GM21515 (cell line): ENCODE measurements around the gene SDF2.
"Not testable (repeated sequence)": the region's sequence is repeated elsewhere in the genome, so short reads cannot be mapped to it uniquely, and the experiment has no call there.

Experiments used
- ATAC-seq: cut with Tn5 transposase; IDR thresholded peaks from one replicate; pipeline ENCODE4 v1.9.1; 2021; ENCODE audit not compliant: unreplicated experiment

The SDF2 gene

DNA sequence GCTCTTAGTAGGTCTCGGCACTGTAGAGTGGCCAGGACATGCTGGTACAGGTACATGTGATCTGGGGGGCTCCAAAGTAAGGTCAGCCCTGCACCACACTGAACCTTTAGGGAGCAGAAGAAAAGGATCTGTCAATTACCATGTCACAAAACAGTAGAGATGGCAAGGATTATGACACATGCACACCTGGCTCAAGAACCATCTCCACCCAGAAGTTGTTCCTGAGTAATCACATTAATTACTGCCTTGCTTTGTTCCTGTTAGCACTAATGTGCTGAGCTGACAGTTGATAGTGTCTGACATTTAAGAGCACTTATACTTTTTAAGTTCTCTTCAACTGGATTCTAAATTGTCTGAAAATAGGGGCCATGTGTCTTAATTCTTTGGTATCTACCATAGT lies 26.2 kb downstream of the SDF2 start:
- ATAC-seq: no peak

DNA sequence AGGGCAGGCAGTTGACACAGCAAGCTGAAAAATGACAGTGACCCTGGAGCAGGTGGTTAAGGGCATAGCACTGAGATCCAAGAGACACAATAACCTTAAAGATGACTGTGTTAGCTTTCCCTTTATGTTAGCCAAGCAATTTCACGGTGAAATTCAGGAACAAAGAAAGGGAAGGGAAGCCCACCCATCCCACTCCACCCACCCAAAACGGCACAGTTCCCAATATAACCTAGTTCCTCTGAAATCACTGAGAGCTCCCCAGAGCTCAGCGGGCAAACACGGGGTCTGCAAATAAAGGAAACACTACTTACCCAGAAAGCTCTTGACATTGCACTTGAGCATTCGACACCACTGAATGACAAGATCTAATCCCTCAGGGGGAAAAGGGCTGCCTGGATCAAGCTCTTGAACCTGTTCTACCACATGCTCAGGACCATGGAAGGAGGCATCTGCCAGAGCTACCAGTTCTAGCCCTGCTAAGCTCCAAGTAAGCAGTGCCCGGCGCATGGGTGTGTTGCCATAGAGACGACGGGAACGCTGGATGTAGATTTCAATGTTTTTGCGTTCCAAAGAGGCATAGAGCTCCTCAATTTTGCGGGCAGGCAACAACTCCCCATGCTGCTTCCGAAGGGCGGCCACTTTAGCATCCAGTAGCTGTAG lies 27.4 kb downstream of the SDF2 start:
- no peak for ATAC-seq

DNA sequence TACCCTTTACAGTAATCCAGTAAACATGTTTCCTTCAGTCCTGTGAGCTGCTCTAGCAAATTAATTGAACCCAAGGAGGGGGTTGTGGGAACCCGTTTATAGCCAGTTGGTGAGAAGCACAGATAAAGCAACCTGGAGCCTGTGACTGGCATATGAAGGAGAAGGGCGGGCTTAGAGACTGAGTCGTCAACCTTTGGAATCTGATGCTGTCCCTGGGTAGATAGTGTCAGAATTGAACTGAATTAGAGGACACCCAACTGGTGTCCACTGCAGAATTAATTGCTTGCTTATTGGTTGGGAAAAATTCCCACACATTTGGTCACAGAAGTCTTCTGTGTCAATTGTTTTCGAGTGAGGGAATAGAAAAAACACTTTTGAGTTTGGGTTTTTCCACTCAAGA lies 34.9 kb downstream of the SDF2 start:
- no peak for ATAC-seq

DNA sequence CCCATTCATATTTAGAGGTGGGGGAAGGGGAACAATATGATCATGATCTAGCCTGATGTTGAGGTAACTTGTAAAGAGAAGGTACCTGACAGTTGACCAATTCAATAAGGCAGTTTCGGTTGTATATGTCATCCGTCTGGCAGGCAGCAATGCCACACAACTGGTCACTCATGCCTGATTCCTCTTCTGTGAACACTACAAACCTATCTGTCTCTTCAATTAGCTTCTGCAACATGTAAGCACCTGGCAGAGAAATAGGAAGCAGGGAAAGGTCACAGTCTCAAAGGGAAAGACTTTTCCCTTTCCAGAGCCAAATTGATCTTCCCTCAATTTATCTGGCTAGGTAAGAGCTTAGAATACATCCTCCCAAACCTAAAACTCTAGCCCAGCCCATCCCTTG lies 37.6 kb downstream of the SDF2 start:
- ATAC-seq: no peak

DNA sequence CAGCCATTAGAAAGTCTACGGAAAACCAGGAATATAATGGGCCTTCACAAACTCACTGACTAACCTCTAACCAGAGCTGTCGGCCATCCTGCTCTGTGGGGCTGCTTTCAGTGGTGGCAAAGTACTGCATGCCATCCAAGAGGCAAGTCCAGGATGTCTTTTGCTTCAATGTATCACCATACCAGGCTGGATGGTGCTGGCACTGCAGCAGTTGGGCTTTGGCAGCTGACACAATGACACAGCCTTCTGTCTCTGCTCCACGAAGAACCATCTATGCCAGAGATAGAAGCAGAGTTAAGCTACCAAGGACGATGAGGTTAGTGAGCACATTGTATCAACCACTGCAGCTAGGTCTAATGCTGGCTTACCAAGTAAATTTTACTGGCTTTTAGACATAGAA lies 38.0 kb downstream of the SDF2 start:
- no peak for ATAC-seq

DNA sequence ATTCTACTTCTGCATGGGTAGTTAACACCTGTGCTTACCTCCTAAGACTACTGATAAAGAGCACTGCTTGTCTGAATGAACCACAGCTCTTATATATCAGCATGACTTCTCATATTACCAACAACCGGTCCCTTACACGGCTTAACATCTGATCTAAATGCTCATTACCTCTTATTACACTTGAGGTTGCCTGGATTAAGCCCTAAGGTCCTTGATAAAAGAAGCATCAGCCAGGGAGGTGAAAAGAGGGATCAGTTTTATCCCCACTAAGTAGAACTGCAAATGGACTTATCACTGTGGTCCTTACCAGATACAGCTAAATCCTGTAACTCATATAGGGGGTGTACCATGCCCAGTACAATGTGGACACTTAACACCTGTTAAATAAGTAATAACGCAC lies 39.5 kb downstream of the SDF2 start:
- ATAC-seq: no peak

DNA sequence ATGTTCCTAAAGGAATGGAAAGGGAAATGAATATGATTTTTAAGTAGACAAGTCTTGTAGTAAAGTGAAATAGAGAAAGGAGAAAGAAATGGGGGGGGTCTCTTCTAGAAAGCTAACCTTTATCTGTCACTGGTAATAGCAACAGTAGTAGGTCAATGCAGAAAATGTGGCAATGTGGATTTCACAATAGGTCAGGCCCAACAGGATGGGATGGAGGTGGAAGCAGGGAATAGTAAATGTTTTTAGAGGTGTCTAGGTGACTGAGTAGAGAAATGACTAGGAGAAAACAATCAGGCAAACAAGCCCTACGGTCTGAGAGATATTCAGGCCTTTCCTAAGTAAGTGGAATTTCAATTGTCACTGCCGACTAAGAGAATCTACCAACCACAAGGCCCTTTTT lies 41.7 kb downstream of the SDF2 start:
- no peak for ATAC-seq

DNA sequence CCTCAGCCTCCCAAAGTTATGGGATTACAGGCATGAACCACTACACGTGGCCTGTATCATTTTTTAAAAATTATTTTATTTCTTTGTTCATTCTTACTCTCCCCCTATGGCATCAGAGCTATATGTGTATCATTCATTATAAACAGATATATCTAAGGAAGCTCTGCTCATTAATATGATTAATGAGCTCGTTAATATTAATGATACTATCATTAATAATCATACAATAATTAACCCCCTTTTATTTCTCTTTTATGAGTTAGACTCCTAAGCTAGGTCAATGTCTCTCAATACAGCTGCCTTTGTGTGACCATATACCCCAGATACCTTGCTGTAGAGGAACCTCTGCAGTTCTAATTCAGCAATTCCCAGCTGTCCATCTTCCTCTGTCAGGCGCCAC lies 43.2 kb downstream of the SDF2 start:
- no peak for ATAC-seq

DNA sequence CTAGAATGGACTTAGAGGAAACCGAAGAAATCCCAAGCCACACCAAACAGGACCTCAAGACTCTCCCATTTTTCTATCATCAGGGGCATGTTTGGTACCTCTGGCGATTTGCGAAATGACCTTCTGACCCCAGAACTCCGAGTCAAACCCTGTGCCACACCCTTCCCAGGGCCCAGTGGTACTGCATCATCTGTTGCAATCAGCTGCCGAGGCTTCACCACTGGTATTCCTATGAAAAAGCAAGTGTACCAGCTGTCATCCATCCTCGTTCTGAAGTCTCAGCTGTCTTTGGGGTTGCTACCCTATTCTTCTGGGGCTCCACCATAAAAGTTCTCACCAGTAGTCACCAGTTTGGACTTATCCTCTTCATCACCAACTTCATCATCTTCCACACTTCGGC lies 45.4 kb downstream of the SDF2 start:
- no peak for ATAC-seq

DNA sequence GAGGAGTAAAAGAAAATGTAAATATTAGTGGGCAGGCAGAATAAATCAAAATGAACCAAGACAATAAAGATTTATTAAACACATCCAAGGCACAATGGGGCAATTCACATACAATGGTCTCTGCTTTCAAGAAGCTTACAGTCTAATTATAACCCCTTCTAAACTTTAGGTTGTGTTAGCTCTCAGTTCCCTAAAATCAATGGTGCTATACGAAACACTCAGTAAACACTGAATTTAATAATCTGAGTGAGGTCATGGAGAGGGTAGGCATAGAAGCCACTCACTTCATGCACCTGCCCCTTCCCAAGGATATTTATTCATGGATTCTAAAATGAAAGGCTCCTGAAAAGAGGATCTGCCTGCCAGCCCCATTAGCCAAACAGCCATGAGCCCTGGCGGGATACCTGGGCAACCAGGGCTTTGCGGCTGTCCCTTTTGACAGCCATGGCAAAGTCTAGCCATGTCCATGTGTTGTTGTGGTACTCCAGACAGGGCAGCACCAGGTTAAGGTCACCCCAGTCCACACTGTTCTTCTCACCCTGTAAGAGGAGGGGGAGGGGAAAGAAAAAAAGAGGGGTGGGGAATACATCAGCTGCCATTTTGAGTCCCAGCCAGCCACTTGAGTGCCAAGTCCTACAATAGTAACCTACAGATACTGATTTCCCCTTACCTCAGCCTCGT lies 46.3 kb downstream of the SDF2 start:
- no peak for ATAC-seq

DNA sequence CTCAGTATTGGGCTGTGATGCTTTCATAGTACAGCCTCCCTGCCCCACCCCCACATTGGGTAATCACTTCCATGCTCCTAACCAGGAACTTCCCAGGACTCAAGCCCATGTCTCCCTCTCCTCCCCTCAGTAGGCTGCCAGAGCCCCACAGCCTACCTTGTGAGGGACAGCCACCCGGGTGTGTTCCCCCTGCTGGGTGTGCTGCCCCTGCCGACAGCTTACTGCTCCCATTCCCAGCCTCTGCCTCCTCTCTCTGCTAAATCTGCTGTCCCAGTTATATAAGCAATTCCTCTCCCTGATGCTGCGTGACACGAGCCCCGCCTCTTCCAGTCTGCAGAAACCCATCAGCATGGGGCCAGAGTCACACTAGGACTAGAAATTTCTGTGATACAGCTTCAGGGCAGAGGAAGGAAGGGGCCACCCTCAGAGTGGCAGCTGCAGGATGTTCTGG lies 47.8 kb downstream of the SDF2 start, which contains the start of gene RSKR:
Gene RSKR, minus strand, starts transcription at position 255 of the 451 bp plus-strand sequence. Its CDS starts 24 bp downstream, at position 231.
- no peak for ATAC-seq

DNA sequence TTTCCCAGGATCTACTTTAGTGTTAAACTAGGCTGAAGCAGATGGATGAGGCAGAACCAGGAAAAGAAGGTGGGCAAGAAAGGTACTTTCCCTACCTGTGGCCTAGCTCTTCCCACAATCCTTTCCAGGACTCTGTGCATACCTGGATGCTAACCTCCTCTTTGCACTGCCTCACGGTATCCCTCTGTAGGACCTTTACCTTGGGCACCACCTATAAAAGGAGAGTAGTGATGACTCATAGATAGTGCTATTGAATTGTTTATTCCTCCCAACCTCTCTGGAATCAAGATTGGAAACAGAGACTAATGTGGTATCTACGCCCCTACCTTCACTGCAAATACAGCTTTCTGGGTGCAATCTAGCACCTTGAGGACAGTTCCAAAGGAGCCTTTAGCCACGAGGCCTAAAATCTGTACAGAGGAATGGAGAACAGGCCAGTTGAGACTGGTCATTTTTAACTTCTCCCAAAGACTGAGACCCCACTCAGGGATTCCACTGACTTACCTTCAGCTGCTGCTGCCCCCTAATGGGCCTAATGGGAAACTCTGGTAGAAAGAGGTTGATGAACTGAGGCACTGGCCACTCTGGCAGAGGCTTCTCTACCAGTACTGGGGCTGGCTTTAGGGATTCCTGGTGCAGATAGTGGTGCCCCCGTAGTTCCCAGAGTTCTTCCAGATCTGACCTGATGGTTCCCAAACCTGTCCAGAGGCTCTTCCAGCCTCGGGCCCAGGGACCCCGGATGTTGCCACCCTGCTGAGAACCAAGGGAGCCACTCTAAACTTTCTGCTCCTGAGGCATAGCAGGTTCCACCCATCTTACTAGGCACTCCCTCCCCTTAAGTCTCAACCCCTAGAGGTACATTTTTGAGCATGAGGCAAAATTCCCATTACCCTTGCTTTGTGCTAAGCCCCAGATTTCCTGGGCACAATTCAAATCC lies 48.5 kb downstream of the SDF2 start:
- no peak for ATAC-seq

DNA sequence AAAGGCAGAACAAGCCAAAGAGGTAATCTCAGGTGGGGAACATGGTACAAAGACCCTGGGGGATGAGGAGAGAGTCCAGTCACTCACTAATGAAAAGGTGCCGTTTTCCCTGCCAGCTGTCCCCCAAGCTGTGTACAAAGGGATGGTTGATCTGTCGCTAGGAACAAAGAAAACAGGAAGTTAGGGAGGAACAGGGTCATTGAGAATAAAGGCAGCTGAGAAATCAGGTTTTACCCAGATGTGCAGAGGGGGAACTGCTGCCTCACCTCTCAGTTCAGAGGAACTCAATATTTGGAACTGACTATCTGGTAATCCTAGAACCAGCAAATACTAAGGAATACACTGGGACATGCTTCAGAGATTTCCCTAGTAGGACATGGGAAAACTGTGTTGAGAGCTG lies 49.2 kb downstream of the SDF2 start:
- no peak for ATAC-seq

DNA sequence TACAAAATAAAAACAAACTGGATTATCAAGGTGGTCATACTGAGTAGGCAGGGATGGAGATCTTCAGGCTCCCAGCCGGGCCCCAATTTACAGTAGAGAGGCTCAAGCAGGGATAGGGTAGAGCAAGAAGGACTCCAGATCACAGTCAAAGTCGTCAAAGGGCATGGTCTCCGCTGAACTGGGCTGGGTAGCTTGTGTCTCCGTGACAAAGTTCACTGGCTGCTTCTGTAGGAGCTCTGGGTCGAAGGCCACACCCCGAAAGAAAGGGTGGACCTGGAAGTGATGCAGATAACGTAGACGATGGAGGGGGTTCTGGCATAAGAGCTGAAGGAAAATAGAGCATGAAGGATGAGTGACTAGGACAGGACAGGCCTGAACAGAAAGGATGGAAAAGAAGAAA lies 51.3 kb downstream of the SDF2 start:
- ATAC-seq: no peak

DNA sequence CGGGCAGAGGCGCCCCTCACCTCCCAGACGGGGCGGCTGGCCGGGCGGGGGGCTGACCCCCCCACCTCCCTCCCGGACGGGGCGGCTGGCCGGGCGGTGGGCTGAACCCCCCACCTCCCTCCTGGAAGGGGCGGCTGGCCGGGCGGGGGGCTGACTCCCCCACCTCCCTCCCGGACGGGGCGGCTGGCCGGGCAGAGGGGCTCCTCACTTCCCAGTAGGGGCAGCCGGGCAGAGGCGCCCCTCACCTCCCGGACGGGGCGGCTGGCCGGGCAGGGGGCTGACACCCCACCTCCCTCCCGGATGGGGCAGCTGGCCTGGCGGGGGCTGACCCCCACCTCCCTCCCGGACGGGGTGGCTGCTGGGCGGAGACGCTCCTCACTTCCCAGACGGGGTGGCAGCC lies 57.7 kb downstream of the SDF2 start:
- not testable (repeated sequence) for ATAC-seq

DNA sequence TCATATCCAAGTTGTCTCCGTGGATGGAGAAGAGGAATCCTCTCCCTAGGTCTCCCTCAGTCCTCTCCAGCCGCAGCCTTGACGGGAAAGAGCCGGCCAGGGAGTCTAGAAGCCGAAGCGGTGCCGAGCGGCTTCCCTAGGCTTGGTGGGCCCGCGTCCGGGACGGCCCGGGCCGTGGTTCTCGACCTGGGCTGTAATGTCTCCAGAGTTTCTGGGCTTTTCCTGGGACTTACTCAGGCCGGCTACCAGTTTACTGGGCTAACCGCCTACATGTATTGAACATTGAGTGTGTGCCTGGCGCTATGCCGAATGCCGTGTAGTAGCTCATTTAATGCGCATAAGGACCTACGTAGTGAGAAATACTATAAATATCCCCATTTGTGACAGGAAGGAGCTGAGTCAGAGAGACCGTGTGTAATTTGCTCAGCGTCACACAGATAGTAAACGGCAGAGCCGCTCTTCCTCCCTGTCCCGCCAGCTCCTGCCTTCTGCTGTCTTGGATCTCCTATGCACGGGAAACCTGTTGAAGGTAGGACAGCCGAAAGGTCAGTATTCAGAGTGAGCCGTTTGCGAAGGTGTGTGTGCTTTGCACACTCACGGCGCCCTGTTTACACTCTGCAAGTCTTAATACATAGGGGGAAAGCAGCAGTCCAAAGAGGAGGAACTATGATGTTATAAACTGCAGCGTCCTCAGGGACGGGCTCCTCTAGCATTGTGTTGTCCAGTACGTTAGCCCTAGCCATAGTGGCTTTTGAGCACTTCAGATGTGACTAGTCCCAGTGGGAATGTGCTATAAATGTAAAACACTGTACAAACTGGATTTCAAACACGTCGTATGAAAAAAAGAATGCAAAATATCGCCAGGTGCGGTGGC lies 62.2 kb downstream of the SDF2 start:
- ATAC-seq: peak; percentile 44

DNA sequence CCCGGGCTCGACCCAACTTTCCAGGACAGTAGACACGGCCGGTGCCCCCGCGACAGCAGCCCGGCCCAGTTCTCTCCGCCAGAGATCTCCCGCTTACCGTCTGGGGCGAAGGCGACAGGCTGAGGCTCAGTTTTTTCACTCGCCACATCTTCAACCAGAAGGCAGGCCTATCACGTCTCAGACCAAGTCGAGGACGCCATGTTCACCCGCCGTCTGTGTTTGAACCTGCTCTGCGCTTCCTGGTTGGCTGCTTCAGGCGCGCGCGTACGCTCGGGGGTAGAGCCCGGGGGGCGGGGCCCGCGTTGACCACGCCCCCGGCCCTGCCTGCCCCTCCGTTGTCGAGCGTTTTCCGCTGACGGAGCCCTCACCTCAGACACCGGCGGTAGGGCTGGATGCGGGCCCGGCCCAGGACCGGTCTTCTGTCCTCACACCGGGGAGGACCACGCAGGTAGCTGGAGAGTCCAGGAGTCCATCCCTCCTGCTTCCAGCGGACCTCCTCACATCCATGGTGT lies 62.9 kb downstream of the SDF2 start, which contains the start of gene SPAG5:
Gene SPAG5, minus strand, starts transcription at position 227 of the 512 bp plus-strand sequence. Its CDS starts 79 bp downstream, at position 148.
- peak; percentile 72 for ATAC-seq

DNA sequence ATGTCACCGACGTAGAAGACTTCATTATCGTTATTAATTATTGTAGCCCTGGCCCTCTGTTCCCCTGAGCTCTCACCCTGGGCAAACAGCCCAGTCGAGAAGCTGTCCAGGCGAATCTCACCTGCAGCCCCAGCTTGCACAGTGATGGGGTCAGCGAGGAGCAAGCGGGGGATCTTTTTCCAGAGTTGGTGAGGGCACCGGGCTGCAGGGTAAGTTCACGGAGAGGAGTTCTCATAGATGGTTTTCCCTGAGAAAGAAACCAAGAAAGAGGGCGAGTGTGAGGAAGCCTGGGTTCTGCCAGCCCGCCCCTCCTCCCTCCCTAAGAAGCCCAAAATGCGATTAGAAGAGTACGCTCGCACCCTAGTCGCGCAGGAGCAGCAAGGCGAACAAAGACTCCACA lies 63.3 kb downstream of the SDF2 start:
- ATAC-seq: no peak
